Effector memory CD4-positive, alpha-beta T cell (primary cell): ENCODE results near the gene SCO1.

ENCODE experiments used
- DNase-seq, 3 donors: peaks; one replicate each; pipeline ENCODE4 v3.0.0-alpha.2; 2020
- H3K27ac ChIP-seq: 2 replicates; pipeline ENCODE4 v1.7.0; 2013; ENCODE audit warnings: mild to moderate bottlenecking, low read length, moderate library complexity; ENCODE audit not compliant: insufficient read depth, poor library complexity, severe bottlenecking
- H3K27me3 ChIP-seq: replicated peaks from 2 replicates; pipeline ENCODE4 v1.7.0; 2013; ENCODE audit warnings: mild to moderate bottlenecking, low read length; ENCODE audit not compliant: insufficient read depth, control insufficient read depth, poor library complexity, severe bottlenecking
- H3K36me3 ChIP-seq: 2 replicates; pipeline ENCODE4 v1.7.0; 2013; ENCODE audit warnings: mild to moderate bottlenecking, low read length, moderate library complexity; ENCODE audit not compliant: control insufficient read depth, insufficient read depth
- H3K4me1 ChIP-seq: 2 replicates; pipeline ENCODE4 v1.7.0; 2013; ENCODE audit warnings: low read length, mild to moderate bottlenecking; ENCODE audit not compliant: control insufficient read depth, insufficient read depth, poor library complexity, severe bottlenecking
- H3K4me3 ChIP-seq: 2 replicates; pipeline ENCODE4 v1.7.0; 2013; ENCODE audit warnings: low read length, low read depth, mild to moderate bottlenecking; ENCODE audit not compliant: insufficient read depth, poor library complexity, severe bottlenecking
- H3K9me3 ChIP-seq: 2 replicates; pipeline ENCODE4 v1.7.0; 2013; ENCODE audit warnings: mild to moderate bottlenecking, low read length, moderate library complexity; ENCODE audit not compliant: control insufficient read depth
- total RNA-seq, 3 donors: gene quantifications; one replicate each; lab custom pipeline; 2026; lab: John Stamatoyannopoulos, UW

SCO1 gene
- total RNA-seq: 19.3 to 37.8 (median 26.1) reads per million in 3 donors

GRCh38 chr17:10697092-10698081 lies at the start of gene SCO1, which contains the start of gene ADPRM:
Gene SCO1 (minus strand): TSS chr17:10697533. CDS start chr17:10697507, 26 bp downstream.
Gene ADPRM (plus strand): TSS chr17:10697594. CDS start chr17:10704927, 7,333 bp downstream.
- H3K36me3 ChIP-seq: no peaks in the 10 kb centered on the region
- peak within 1 kb of the TSS; percentile 83 for H3K4me3 ChIP-seq

GRCh38 chr17:10745231-10745630 lies 47.9 kb upstream of the SCO1 start:
- Histone ChIP-seq H3K27ac (no peak overlapping the region), H3K9me3 (no peaks in the 10 kb centered on the region), H3K4me1 (peaks cover 8% of the 10 kb centered on the region), H3K27me3 (no peaks in the 10 kb centered on the region), H3K36me3 (no peaks in the 10 kb centered on the region), H3K4me3 (no peak overlapping the region)
- no peak for DNase-seq

More at GRCh38 chr17:10697092-10698081, at the start of gene SCO1, which contains the start of gene ADPRM:
- H3K9me3 ChIP-seq: no peaks in the 10 kb centered on the region
- H3K4me1 ChIP-seq: peaks cover 34% of the 10 kb centered on the region
- H3K27me3 ChIP-seq: no peaks in the 10 kb centered on the region
- H3K27ac ChIP-seq: peak within 1 kb of the TSS; percentile 91
- DNase-seq: peak; percentile 77 to 88 (median 83)

- H3K36me3 ChIP-seq: no peaks in the 10 kb centered on the region
- H3K4me3 ChIP-seq: no peak overlapping the region
- H3K9me3 ChIP-seq: no peaks in the 10 kb centered on the region
- H3K4me1 ChIP-seq: peaks cover 8% of the 10 kb centered on the region
- H3K27me3 ChIP-seq: no peaks in the 10 kb centered on the region
- no peak overlapping the region for H3K27ac ChIP-seq
- peak in 1 of 3 donors; percentile 2 for DNase-seq
Measured at GRCh38 chr17:10744501-10745000, 47.2 kb upstream of the SCO1 start.

GRCh38 chr17:10743316-10744009 lies 46.1 kb upstream of the SCO1 start:
- no peaks in the 10 kb centered on the region for H3K36me3 ChIP-seq
- H3K27me3 ChIP-seq: no peaks in the 10 kb centered on the region
- H3K9me3 ChIP-seq: no peaks in the 10 kb centered on the region
- DNase-seq: no peak
- H3K4me1 ChIP-seq: peaks cover 8% of the 10 kb centered on the region
- H3K27ac ChIP-seq: no peak overlapping the region
- H3K4me3 ChIP-seq: no peak overlapping the region

- H3K27ac ChIP-seq: no peak overlapping the region
- H3K36me3 ChIP-seq: no peaks in the 10 kb centered on the region
Measured at GRCh38 chr17:10742431-10742830, 45.1 kb upstream of the SCO1 start.

GRCh38 chr17:10741416-10742135 lies 44.2 kb upstream of the SCO1 start:
- H3K27me3 ChIP-seq: no peaks in the 10 kb centered on the region
- H3K4me3 ChIP-seq: no peak overlapping the region
- H3K9me3 ChIP-seq: no peaks in the 10 kb centered on the region
- no peaks in the 10 kb centered on the region for H3K36me3 ChIP-seq
- no peak overlapping the region for H3K27ac ChIP-seq
- DNase-seq: no peak
- H3K4me1 ChIP-seq: peaks cover 8% of the 10 kb centered on the region

More at GRCh38 chr17:10742431-10742830, 45.1 kb upstream of the SCO1 start:
- DNase-seq: no peak
- Histone ChIP-seq H3K27me3 (no peaks in the 10 kb centered on the region), H3K9me3 (no peaks in the 10 kb centered on the region), H3K4me3 (no peak overlapping the region), H3K4me1 (peaks cover 8% of the 10 kb centered on the region)

GRCh38 chr17:10739386-10739785 lies 42.1 kb upstream of the SCO1 start:
- Histone ChIP-seq H3K4me3 (no peak overlapping the region), H3K9me3 (no peaks in the 10 kb centered on the region)

GRCh38 chr17:10738521-10739258 lies 41.4 kb upstream of the SCO1 start:
- H3K9me3 ChIP-seq: no peaks in the 10 kb centered on the region
- no peaks in the 10 kb centered on the region for H3K36me3 ChIP-seq
- H3K4me1 ChIP-seq: no peaks in the 10 kb centered on the region
- H3K4me3 ChIP-seq: no peak overlapping the region
- DNase-seq: no peak
- H3K27me3 ChIP-seq: no peaks in the 10 kb centered on the region
- H3K27ac ChIP-seq: no peak overlapping the region

More at GRCh38 chr17:10739386-10739785, 42.1 kb upstream of the SCO1 start:
- Histone ChIP-seq H3K27ac (no peak overlapping the region), H3K36me3 (no peaks in the 10 kb centered on the region), H3K4me1 (peaks cover 5% of the 10 kb centered on the region), H3K27me3 (no peaks in the 10 kb centered on the region)
- no peak for DNase-seq

GRCh38 chr17:10737736-10738135 lies 40.4 kb upstream of the SCO1 start:
- H3K4me3 ChIP-seq: no peak overlapping the region
- H3K4me1 ChIP-seq: no peaks in the 10 kb centered on the region
- H3K36me3 ChIP-seq: no peaks in the 10 kb centered on the region
- no peak overlapping the region for H3K27ac ChIP-seq
- no peak for DNase-seq
- H3K27me3 ChIP-seq: no peaks in the 10 kb centered on the region
- H3K9me3 ChIP-seq: no peaks in the 10 kb centered on the region
